Measurements from ENCODE around the gene CFAP46. TPM values are rescaled to one million over a fixed set of nuclear protein-coding genes. Genes with fewer than 3 reads are reported as not detected.

Gene CFAP46
- polyA plus RNA-seq, 3 donors = 0.07 TPM; not detected in 2

GRCh38 chr10:132919374-132920100 lies 22.8 kb downstream of the CFAP46 start:
- Histone ChIP-seq H2AFZ (ENCODE audit: insufficient read depth, low read depth, low read length, poor library complexity, severe bottlenecking) (no peak overlapping the region), H3K36me3 (replicated peaks in 1 of 2; ENCODE audit: control insufficient read depth in 1 of 2, insufficient read depth in 2 of 2, low read length in 2 of 2) (no peaks in the 10 kb centered on the region), H3K79me2 (ENCODE audit: insufficient read depth, low read length) (no peaks in the 10 kb centered on the region), H3K27ac (ENCODE audit: low read depth in 1 of 2, low read length in 2 of 2) (no peak overlapping the region), H3K27me3 (ENCODE audit: control insufficient read depth in 2 of 2, insufficient read depth in 2 of 2, low read length in 2 of 2) (no peaks in the 10 kb centered on the region), H3K4me3 (replicated peaks in 1 of 3; ENCODE audit: low read depth in 2 of 3, low read length in 3 of 3) (no peak overlapping the region), H3K9me3 (replicated peaks in 1 of 2; ENCODE audit: control insufficient read depth in 1 of 2, insufficient read depth in 1 of 2, low read length in 2 of 2) (no peaks in the 10 kb centered on the region), H3K9ac (ENCODE audit: insufficient read depth, low read length, poor library complexity, severe bottlenecking) (no peak overlapping the region), H3K4me2 (replicated peaks; ENCODE audit: extremely low read depth, low read length, poor library complexity, severe bottlenecking) (no peak overlapping the region), H4K20me1 (ENCODE audit: insufficient read depth, low read length) (no peaks in the 10 kb centered on the region), H3K4me1 (ENCODE audit: control insufficient read depth in 1 of 2, insufficient read depth in 2 of 2, low read length in 2 of 2) (no peaks in the 10 kb centered on the region)
- TF ChIP-seq CTCF (IDR thresholded peaks at IDR 0.05) = no peak
- no peak overlapping the region for H3K27ac Mint-ChIP-seq
- H3K36me3 Mint-ChIP-seq = no peaks in the 10 kb centered on the region
- intact Hi-C loops (cut with micrococcal nuclease) = no loop called here
- H3K9me3 Mint-ChIP-seq = no peaks in the 10 kb centered on the region
- no peak for DNase-seq
- no peaks in the 10 kb centered on the region for H3K4me1 Mint-ChIP-seq
- peaks cover 0 to 2% (median 0%) of the 10 kb centered on the region in 3 donors for H3K27me3 Mint-ChIP-seq (ENCODE audit: low read depth in 3 of 3)
- WGBS (ENCODE audit: insufficient coverage) = 94% methylated on average over 34 of the region's 45 CpGs
- H3K4me3 Mint-ChIP-seq = no peak overlapping the region

- no peak for DNase-seq
- H3K27ac ChIP-seq (ENCODE audit: low read depth in 1 of 2, low read length in 2 of 2) = no peak overlapping the region
- H3K4me3 Mint-ChIP-seq = no peak overlapping the region
Observed at GRCh38 chr10:132918617-132919373, 23.6 kb downstream of the CFAP46 start.

More at GRCh38 chr10:132918617-132919373, 23.6 kb downstream of the CFAP46 start:
- Histone ChIP-seq H3K79me2 (ENCODE audit: insufficient read depth, low read length) (no peaks in the 10 kb centered on the region), H3K9ac (ENCODE audit: insufficient read depth, low read length, poor library complexity, severe bottlenecking) (no peak overlapping the region), H3K4me1 (ENCODE audit: control insufficient read depth in 1 of 2, insufficient read depth in 2 of 2, low read length in 2 of 2) (no peaks in the 10 kb centered on the region), H4K20me1 (ENCODE audit: insufficient read depth, low read length) (no peaks in the 10 kb centered on the region), H3K4me2 (replicated peaks; ENCODE audit: extremely low read depth, low read length, poor library complexity, severe bottlenecking) (no peak overlapping the region), H3K27me3 (ENCODE audit: control insufficient read depth in 2 of 2, insufficient read depth in 2 of 2, low read length in 2 of 2) (no peaks in the 10 kb centered on the region), H3K4me3 (replicated peaks in 1 of 3; ENCODE audit: low read depth in 2 of 3, low read length in 3 of 3) (no peak overlapping the region), H3K9me3 (replicated peaks in 1 of 2; ENCODE audit: control insufficient read depth in 1 of 2, insufficient read depth in 1 of 2, low read length in 2 of 2) (no peaks in the 10 kb centered on the region), H3K36me3 (replicated peaks in 1 of 2; ENCODE audit: control insufficient read depth in 1 of 2, insufficient read depth in 2 of 2, low read length in 2 of 2) (no peaks in the 10 kb centered on the region), H2AFZ (ENCODE audit: insufficient read depth, low read depth, low read length, poor library complexity, severe bottlenecking) (no peak overlapping the region)
- H3K27ac Mint-ChIP-seq = no peak overlapping the region
- H3K27me3 Mint-ChIP-seq (ENCODE audit: low read depth in 3 of 3) = peaks cover 0 to 3% (median 0%) of the 10 kb centered on the region in 3 donors
- WGBS (ENCODE audit: insufficient coverage) = 84% methylated on average over 31 of the region's 34 CpGs
- intact Hi-C loops (cut with micrococcal nuclease) = no loop called here
- no peaks in the 10 kb centered on the region for H3K9me3 Mint-ChIP-seq
- H3K36me3 Mint-ChIP-seq = no peaks in the 10 kb centered on the region
- no peaks in the 10 kb centered on the region for H3K4me1 Mint-ChIP-seq
- TF ChIP-seq CTCF (IDR thresholded peaks at IDR 0.05) = no peak

Data from CD14-positive monocyte (primary cell).